Choroid plexus epithelial cell (primary cell): Measurements from ENCODE around the gene PLXDC2.
"Not testable (repeated sequence)": the region's sequence is repeated elsewhere in the genome, so short reads cannot be mapped to it uniquely, and the experiment has no call there.

Experiments
- DNase-seq: peaks from one replicate; pipeline ENCODE4 v3.0.0-alpha.2; 2010; ENCODE audit warnings: low read depth
- H3K4me3 ChIP-seq: 2 replicates; pipeline ENCODE4 v1.5.1; 2011; ENCODE audit warnings: low read depth, mild to moderate bottlenecking, control low read depth, low read length, moderate library complexity
- CTCF ChIP-seq: conservative IDR thresholded peaks from 2 replicates; pipeline ENCODE4 v1.5.1; 2011; ENCODE audit warnings: low read depth, mild to moderate bottlenecking, control low read depth, inconsistent platforms, low read length, moderate library complexity

The PLXDC2 gene

GRCh38 chr10:20033476-20033875 lies 217.2 kb downstream of the PLXDC2 start:
- no peak for TF ChIP-seq CTCF
- no peak overlapping the region for H3K4me3 ChIP-seq
- no peak for DNase-seq

GRCh38 chr10:20034732-20035131 lies 218.5 kb downstream of the PLXDC2 start:
- no peak overlapping the region for H3K4me3 ChIP-seq
- no peak for DNase-seq
- TF ChIP-seq CTCF: no peak

GRCh38 chr10:20040012-20040411 lies 223.8 kb downstream of the PLXDC2 start:
- no peak for TF ChIP-seq CTCF
- peak; percentile 43 for DNase-seq
- no peak overlapping the region for H3K4me3 ChIP-seq

- no peak for DNase-seq
- no peak for TF ChIP-seq CTCF
- H3K4me3 ChIP-seq: no peak overlapping the region
Measured at GRCh38 chr10:20041931-20042330, 225.7 kb downstream of the PLXDC2 start.

GRCh38 chr10:20045100-20045499 lies 228.9 kb downstream of the PLXDC2 start:
- DNase-seq, H3K4me3 ChIP-seq: not testable (repeated sequence)

GRCh38 chr10:20048161-20048560 lies 231.9 kb downstream of the PLXDC2 start:
- no peak for DNase-seq
- H3K4me3 ChIP-seq: no peak overlapping the region
- TF ChIP-seq CTCF: no peak

- TF ChIP-seq CTCF: no peak
- H3K4me3 ChIP-seq: no peak overlapping the region
- DNase-seq: no peak
Measured at GRCh38 chr10:20058135-20058534, 241.9 kb downstream of the PLXDC2 start.
